Measurements from ENCODE around the gene CDAN1.
"Not testable (repeated sequence)": the region's sequence is repeated elsewhere in the genome, so short reads cannot be mapped to it uniquely, and the experiment has no call there.

GRCh38 chr15:42761813-42762212 lies 24.9 kb upstream of the CDAN1 start:
- not testable (repeated sequence) for TF ChIP-seq ZNF138 (CRISPR knock-in tag; conservative IDR thresholded peaks at IDR 0.05); CBFB (CRISPR knock-in tag; IDR thresholded peaks at IDR 0.05; ENCODE audit: low read depth); ZBTB21 (CRISPR knock-in tag; IDR thresholded peaks at IDR 0.05; ENCODE audit: borderline replicate concordance); CTCF (IDR thresholded peaks at IDR 0.05); CREM (CRISPR knock-in tag; IDR thresholded peaks at IDR 0.05); ELF4 (CRISPR knock-in tag; IDR thresholded peaks at IDR 0.05; ENCODE audit: low read depth); SP1 (CRISPR knock-in tag; conservative IDR thresholded peaks at IDR 0.05); NR1H2 (CRISPR knock-in tag; IDR thresholded peaks at IDR 0.05)
